ACHN (cell line): ENCODE data around the gene CLCN7.

ENCODE experiments used
- DNase-seq: peaks from one replicate; pipeline ENCODE4 v3.0.0-alpha.2; 2015
- in situ Hi-C: cut with HindIII; loops from 2 replicates; pipeline ENCODE4 v1.10.0; 2017; ENCODE audit warnings: low sequenced_read_pairs, low pct_ligation_motif_present, low pct_unique_long_range_greater_than_20kb

The CLCN7 gene

DNA sequence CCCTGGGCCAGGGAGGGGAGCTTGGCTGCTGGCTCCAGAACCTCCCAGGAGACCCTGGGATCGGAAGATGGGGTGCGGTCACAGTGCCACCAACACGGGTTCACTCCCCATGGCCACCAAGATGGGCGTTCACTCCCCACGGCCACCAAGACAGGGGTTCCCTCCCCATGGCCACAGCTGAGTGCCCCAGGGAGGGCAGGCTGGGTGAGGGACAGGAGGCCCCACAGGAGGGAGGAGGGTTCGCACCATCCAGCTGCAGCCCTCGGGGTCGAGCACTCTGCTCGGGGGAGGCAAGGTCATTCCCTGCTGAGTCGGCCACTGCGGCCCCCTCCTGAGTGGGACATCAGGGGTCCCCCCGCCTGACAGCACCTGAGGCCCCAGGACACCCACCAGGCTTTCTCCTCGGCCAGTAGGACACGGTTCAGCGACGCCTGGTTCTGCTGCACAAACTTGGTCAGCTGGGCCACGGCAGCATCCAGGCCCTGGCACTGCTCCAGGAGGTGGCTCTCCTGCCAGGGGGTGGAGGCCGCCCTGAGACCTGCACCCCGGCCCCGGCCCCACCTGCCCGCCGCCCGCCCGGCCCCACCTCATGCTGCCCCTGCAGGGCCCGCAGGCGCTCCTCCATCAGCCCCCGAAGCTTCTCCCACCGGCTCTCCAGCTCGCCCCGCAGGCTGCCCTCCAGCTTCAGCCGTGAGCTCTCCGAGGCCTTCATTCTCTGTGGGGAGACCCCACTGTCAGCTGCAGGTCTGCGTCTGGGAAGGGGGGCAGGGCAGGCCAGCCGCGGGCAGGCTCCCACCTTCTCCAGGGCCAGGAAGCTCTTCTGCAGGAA, 36.4 kb downstream of the CLCN7 start:
- in situ Hi-C loops = loop anchor here (10.0 kb wide), 1 partner anchor 46 kb away; the partner anchor contains the start of gene PTX4
- DNase-seq = no peak

GRCh38 chr16:1437606-1438005, 37.2 kb downstream of the CLCN7 start:
- DNase-seq = no peak
- in situ Hi-C loops = loop anchor here (10.0 kb wide), 1 partner anchor 47 kb away; the partner anchor contains the start of gene PTX4

DNA sequence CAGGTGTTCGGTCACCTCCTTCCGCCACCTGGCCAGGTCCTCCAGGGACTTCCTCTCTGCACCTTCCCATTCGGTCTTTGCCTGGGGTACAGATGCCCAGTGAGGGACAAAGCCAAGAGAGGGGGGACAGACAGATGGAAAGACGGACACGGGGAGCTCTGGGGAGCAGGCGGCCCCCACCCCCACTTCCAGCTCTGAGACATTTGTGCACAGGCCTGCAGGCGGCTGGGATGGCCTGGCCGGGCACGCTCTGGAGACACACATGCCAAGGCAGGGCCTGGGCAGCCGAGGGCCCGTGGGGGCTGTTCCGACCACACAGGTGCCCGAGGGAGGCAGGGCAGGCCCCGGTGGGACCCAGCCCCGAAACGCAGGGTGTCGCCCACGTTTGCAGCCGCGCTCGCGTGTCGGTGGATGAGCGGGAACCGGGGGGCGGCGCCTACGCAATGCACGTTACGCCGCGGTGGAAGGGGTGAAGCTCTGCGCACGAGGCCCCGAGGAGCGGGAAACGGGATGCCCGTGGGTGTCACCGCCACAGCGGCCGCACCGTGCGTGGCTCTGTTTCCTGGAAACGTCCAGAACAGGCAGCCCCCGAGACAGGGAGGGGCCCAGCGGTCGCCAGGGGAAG, 38.0 kb downstream of the CLCN7 start:
- in situ Hi-C loops = loop anchor here (10.0 kb wide), 1 partner anchor 48 kb away; the partner anchor contains the start of gene PTX4

GRCh38 chr16:1435921-1436697, 38.7 kb downstream of the CLCN7 start:
- in situ Hi-C loops = loop anchor here (10.0 kb wide), 1 partner anchor 49 kb away; the partner anchor contains the start of gene PTX4
- DNase-seq = no peak

More for the DNA sequence above, 38.0 kb downstream of the CLCN7 start:
- DNase-seq = no peak

DNA sequence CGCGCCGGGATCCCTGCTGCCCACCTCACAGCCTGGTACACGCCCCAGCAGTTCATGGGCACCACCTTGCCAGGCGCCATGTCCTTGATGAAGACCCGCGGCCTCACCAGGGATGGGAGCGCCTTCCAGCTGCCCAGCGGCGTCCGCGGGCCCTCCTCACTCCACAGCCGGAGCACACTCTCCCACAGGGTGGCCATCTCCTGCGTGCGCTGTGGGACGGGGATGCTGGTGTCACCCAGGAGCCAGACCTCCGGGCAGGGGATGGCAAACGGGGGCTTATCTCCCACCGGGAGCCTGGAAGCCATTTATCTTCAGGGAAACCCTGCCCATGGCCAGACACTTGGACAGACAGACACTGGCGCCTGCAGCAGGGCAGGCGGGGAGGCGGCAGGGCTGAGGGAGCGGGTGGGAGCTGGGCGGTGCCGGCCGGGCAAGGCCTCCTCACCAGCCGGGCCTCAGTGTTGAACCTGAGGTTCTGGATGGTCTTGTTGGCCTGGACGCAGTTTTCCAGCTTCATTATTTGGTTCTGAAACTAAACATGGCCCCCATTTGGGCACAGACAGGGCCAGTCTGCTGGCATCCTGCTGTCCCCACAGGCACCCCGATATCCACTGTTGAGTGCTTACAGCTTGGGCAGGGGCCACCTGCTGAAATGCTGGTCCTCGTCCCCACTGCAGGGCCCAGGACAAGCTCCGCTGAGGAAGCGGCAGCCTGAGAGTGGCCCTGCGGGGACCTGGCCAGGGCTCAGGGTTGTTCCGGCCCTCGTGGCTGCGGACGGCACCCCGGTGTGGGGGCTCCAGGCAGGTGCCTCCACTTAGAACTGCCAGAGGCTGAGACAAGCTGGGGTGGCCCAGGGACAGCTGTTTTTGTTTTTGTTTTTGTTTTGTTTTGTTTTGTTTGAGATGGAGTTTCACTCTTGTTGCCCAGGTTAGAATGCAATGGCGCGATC, 39.9 kb downstream of the CLCN7 start:
- in situ Hi-C loops = loop anchor here (10.0 kb wide), 1 partner anchor 50 kb away; the partner anchor contains the start of gene PTX4
- no peak for DNase-seq

DNA sequence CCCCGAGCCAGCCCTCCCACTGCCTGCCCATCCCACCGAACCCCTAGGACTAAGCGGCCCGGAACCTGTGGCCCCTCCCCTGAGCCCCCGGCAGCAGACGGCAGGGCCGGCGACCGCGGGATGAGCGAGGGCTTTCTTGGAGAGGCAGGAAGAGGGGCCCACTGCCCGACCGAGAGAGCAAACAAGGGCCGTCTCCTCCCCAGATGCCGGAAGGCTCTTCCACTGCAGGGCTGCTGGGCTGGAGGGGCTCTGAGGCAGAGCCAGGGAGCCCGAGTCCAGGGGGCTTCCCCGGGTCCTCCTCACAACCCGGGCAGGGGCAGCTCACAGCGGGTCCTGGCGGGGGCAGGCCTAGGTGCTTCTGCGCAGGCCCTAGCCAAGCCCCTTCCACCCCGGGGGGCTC, 41.1 kb downstream of the CLCN7 start:
- in situ Hi-C loops = loop anchor here (10.0 kb wide), 1 partner anchor 51 kb away; the partner anchor contains the start of gene PTX4
- no peak for DNase-seq

DNA sequence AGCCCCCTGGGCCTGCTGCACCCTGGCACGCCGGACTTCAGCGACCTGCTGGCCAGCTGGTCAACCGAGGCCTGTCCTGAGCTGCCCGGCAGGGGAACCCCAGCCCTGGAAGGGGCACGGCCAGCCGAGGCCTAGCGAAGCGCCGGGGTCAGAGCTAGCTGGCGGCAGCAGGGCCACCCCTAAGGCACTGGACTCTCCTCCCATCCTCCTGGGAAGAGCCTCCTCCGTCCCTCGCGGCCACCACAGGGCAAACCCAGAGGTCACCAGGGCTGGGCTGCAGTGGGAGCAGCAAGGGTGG, 41.6 kb downstream of the CLCN7 start:
- no peak for DNase-seq
- in situ Hi-C loops = loop anchor here (10.0 kb wide), 1 partner anchor 52 kb away; the partner anchor contains the start of gene PTX4

DNA sequence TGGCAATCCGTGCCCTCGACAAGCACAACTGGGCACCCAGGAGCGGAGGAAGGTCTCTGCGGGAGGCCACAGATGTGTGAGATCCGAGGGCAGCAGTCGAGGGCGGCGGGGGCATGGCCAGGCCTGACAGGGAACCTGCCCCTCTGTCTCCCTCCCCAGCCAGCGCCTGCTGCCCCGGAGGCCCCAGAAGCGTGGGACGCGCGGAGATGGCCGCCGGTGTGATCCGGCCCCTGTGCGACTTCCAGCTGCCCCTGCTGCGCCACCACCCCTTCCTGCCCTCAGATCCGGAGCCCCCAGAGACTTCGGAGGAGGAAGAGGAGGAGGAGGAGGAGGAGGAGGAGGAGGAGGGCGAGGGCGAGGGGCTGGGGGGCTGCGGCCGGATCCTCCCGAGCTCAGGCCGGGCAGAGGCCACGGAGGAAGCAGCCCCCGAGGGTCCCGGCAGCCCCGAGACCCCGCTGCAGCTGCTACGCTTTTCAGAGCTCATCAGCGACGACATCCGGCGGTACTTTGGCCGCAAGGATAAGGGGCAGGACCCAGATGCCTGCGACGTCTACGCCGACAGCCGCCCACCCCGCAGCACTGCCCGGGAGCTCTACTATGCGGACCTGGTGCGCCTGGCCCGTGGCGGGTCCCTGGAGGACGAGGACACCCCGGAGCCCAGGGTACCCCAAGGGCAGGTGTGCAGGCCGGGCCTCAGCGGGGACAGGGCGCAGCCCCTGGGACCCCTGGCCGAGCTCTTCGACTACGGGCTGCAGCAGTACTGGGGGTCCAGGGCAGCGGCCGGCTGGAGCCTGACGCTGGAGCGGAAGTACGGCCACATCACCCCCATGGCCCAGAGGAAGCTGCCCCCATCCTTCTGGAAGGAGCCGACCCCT, 42.2 kb downstream of the CLCN7 start:
- no peak for DNase-seq
- in situ Hi-C loops = loop anchor here (10.0 kb wide), 1 partner anchor 52 kb away; the partner anchor contains the start of gene PTX4

- in situ Hi-C loops = loop anchor here (10.0 kb wide), 1 partner anchor 53 kb away; the partner anchor contains the start of gene PTX4
- DNase-seq = no peak
Observed at GRCh38 chr16:1431497-1432270, 43.1 kb downstream of the CLCN7 start.

GRCh38 chr16:1430759-1431496, 43.9 kb downstream of the CLCN7 start, which contains the start of gene PERCC1:
Gene PERCC1 (plus strand): TSS chr16:1431078. CDS start chr16:1432594, 1,516 bp downstream.
- no peak for DNase-seq
- in situ Hi-C loops = loop anchor here (10.0 kb wide), 1 partner anchor 54 kb away; the partner anchor contains the start of gene PTX4

GRCh38 chr16:1430214-1430758, 44.5 kb downstream of the CLCN7 start:
- no peak for DNase-seq
- in situ Hi-C loops = loop anchor here (10.0 kb wide), 1 partner anchor 55 kb away; the partner anchor contains the start of gene PTX4

DNA sequence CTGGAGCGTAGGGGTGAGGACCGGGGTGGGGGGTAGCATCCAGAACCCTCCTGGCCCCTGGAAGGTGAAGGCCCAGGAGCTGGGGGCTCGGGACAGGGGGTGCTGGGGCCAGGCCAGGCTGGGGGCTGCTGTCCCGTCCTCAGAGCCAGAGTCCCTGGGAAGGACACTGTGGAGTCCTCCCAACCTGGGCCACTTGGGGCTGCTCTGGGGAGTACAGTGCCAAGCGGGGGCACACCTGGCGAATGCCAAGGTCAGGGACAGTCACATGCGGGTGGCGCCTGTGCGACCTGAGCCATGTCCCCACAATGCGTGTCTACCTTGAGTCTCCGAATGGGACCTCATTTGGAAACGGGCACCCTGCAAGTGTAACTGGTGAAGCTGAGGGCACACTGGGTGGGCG, 45.2 kb downstream of the CLCN7 start:
- no peak for DNase-seq
- in situ Hi-C loops = loop anchor here (10.0 kb wide), 1 partner anchor 55 kb away; the partner anchor contains the start of gene PTX4

DNA sequence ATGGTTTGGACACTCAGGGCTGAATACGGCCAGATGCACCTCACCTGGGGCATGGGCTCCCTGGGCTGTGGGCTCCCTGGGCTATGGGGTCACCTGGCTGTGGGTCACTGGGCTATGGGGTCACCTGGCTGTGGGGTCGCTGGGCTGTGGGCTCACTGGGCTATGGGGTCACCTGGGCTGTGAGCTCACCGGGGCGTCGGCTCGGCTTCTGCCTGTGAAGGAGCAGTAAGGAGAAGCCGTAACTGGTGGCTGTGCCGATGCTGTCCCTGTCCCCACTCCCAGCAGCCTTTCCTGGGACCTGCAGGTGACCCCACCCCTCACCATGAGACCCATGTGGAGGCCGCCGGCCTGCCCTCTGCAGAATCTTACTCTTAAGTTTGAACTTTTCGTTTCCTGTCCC, 45.8 kb downstream of the CLCN7 start:
- no peak for DNase-seq
- in situ Hi-C loops = no loop called here

DNA sequence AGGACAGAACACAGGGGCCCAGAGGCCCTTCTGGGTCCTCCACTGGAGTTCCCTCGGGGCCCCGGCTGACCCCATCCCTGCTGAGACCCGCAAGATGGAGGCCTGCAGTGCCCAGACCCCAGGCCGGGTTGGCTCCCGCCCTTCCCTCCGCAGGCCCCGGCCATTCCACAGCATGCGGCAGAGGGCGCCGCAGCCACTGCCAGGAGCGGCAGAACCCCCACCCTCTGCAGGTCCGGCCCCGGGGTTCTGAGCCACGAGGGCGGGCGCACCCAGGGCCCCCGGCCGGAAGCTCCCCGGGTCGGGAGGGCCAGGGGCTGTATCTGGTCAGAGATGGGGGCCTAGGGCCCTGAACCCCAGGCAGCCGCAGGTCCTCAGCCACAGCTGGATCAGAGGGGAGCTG, 46.3 kb downstream of the CLCN7 start:
- in situ Hi-C loops = no loop called here
- DNase-seq = no peak
